SKM-1 (cell line): ENCODE data around the gene RUNX1.

ENCODE experiments used
- DNase-seq: peaks from one replicate; lab custom pipeline; 2025; ENCODE audit not compliant: unreplicated experiment; lab: John Stamatoyannopoulos, UW

The RUNX1 gene

GRCh38 chr21:34949499-34949898 lies 99.6 kb downstream of the RUNX1 start:
- no peak for DNase-seq

- no peak for DNase-seq
Observed at GRCh38 chr21:34949030-34949429, 100.1 kb downstream of the RUNX1 start.

- DNase-seq, result no peak
Observed at GRCh38 chr21:34948157-34948556, 100.9 kb downstream of the RUNX1 start.

GRCh38 chr21:34946916-34947534 lies 102.1 kb downstream of the RUNX1 start:
- DNase-seq, result no peak

- DNase-seq, result no peak
Observed at GRCh38 chr21:34946385-34946840, 102.7 kb downstream of the RUNX1 start.

GRCh38 chr21:34945288-34945687 lies 103.8 kb downstream of the RUNX1 start:
- DNase-seq, result no peak

- no peak for DNase-seq
Observed at GRCh38 chr21:34944015-34944755, 104.9 kb downstream of the RUNX1 start.

GRCh38 chr21:34942911-34943310 lies 106.2 kb downstream of the RUNX1 start:
- DNase-seq, result no peak

GRCh38 chr21:34941162-34941561 lies 107.9 kb downstream of the RUNX1 start:
- DNase-seq, result no peak

- DNase-seq, result no peak
Observed at GRCh38 chr21:34939673-34940331, 109.3 kb downstream of the RUNX1 start.

- no peak for DNase-seq
Observed at GRCh38 chr21:34938089-34938764, 110.9 kb downstream of the RUNX1 start.

GRCh38 chr21:34936883-34937563 lies 112.1 kb downstream of the RUNX1 start:
- DNase-seq, result no peak

GRCh38 chr21:34936371-34936789 lies 112.7 kb downstream of the RUNX1 start:
- no peak for DNase-seq

- DNase-seq, result no peak
Observed at GRCh38 chr21:34935898-34936297, 113.2 kb downstream of the RUNX1 start.

- no peak for DNase-seq
Observed at GRCh38 chr21:34935452-34935851, 113.7 kb downstream of the RUNX1 start.

- DNase-seq, result no peak
Observed at GRCh38 chr21:34934350-34934749, 114.8 kb downstream of the RUNX1 start.

GRCh38 chr21:34933609-34934335 lies 115.3 kb downstream of the RUNX1 start:
- DNase-seq, result no peak

- no peak for DNase-seq
Observed at GRCh38 chr21:34932233-34932632, 116.9 kb downstream of the RUNX1 start.

GRCh38 chr21:34930971-34931370 lies 118.1 kb downstream of the RUNX1 start:
- no peak for DNase-seq

- no peak for DNase-seq
Observed at GRCh38 chr21:34928637-34929036, 120.5 kb downstream of the RUNX1 start.
